Cardiac muscle cell (in vitro differentiated cells and primary cell): ENCODE results near the gene BPIFB6. TPM values are rescaled to one million over a fixed set of nuclear protein-coding genes. Genes with fewer than 3 reads are reported as not detected.

Experiments
- DNase-seq, 2 donors: peaks; one replicate each; pipeline versions ENCODE4 v3.0.0 to v3.0.0-alpha.2; 2010 to 2017; ENCODE audit warnings: low read depth in 1 of 2, low spot score in 1 of 2
- H3K27ac ChIP-seq: fragments of 200-600 bp; sonication (generic); 2 replicates; pipeline ENCODE4 v1.5.1; 2016
- H3K27me3 ChIP-seq: fragments of 200-600 bp; sonication (generic); 2 replicates; pipeline ENCODE4 v1.6.0; 2016; ENCODE audit warnings: control low read depth
- H3K36me3 ChIP-seq: fragments of 200-600 bp; sonication (generic); 2 replicates; pipeline ENCODE4 v1.5.1; 2016; ENCODE audit warnings: control low read depth
- H3K4me1 ChIP-seq: fragments of 200-600 bp; sonication (generic); 2 replicates; pipeline ENCODE4 v1.8.1; 2017; ENCODE audit warnings: low read depth, mild to moderate bottlenecking, mixed run types
- H3K4me3 ChIP-seq: fragments of 200-600 bp; sonication (generic); 2 replicates; pipeline ENCODE4 v1.5.1; 2016; ENCODE audit warnings: mild to moderate bottlenecking
- H3K9me3 ChIP-seq: fragments of 200-600 bp; sonication (generic); 2 replicates; pipeline ENCODE4 v1.5.1; 2017; ENCODE audit warnings: low read depth, mild to moderate bottlenecking, control low read depth
- CTCF ChIP-seq: IDR thresholded peaks from 2 replicates; pipeline ENCODE4 v1.5.1; 2012; ENCODE audit warnings: low read depth, mild to moderate bottlenecking, low read length
- polyA plus RNA-seq: library from polyadenylated mRNA; unstranded; fragments of >200 nt; fragmentation: Nextera tagmentation; extraction: Ambion mirVana; gene quantifications from 2 replicates; pipeline ENCODE4 v1.2.1, GENCODE V29; 2016
- total RNA-seq: library from RNA; depleted of rRNA; stranded (reverse); fragments of >200 nt; gene quantifications from 2 replicates; pipeline ENCODE4 v1.2.3, GENCODE V29; 2016

Gene BPIFB6
- total and polyA plus RNA-seq, 2 experiments from 2014 or later = not detected

DNA sequence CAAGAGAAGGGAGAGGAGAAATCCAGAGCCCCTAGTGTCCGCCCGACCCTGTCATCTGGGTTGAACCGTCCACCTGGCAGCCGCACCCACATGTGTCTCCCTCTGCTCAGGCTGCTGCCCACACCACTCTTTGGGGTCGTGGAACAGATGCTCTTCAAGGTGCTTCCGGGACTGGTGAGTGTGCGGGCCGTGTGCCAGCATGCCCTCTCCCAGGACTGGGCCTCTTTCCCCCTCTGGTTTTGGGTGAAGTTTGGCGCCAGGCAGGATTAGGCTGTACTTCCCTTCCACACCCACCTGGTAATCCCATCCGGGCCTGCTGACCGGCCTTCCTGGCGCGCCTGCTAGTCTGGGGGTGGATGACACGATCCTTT is 30.2 kb downstream of the BPIFB6 start:
- Histone ChIP-seq H3K4me1 (no peaks in the 10 kb centered on the region), H3K4me3 (no peak overlapping the region), H3K27ac (no peak overlapping the region), H3K27me3 (no peaks in the 10 kb centered on the region), H3K9me3 (no peaks in the 10 kb centered on the region), H3K36me3 (no peaks in the 10 kb centered on the region)
- TF ChIP-seq CTCF = no peak
- DNase-seq = no peak

GRCh38 chr20:33062105-33062824 is 30.8 kb downstream of the BPIFB6 start:
- Histone ChIP-seq H3K36me3 (no peaks in the 10 kb centered on the region), H3K27ac (no peak overlapping the region), H3K27me3 (no peaks in the 10 kb centered on the region), H3K9me3 (no peaks in the 10 kb centered on the region), H3K4me1 (no peaks in the 10 kb centered on the region), H3K4me3 (no peak overlapping the region)
- peak in 1 of 2 donors; percentile 59 for DNase-seq
- TF ChIP-seq CTCF = no peak

DNA sequence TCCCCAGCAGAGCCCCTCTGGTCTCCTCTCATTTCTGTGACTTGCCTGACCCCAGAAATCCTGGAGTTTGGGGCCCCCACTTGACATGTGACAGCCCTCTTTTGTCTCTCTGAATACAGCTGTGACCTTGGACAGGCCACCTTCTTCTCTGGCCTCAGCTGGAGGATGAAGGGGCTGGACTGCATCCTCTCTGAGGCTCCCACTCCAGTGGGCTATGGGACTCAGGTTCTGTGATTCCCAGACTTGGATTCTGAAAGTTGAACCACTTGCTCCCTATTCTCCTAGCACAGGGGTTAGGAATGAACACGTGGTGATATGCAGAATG is 31.3 kb downstream of the BPIFB6 start:
- H3K36me3 ChIP-seq = no peaks in the 10 kb centered on the region
- DNase-seq = no peak
- H3K4me1 ChIP-seq = no peaks in the 10 kb centered on the region
- TF ChIP-seq CTCF = no peak
- no peak overlapping the region for H3K4me3 ChIP-seq
- H3K9me3 ChIP-seq = no peaks in the 10 kb centered on the region
- H3K27ac ChIP-seq = no peak overlapping the region
- H3K27me3 ChIP-seq = no peaks in the 10 kb centered on the region

DNA sequence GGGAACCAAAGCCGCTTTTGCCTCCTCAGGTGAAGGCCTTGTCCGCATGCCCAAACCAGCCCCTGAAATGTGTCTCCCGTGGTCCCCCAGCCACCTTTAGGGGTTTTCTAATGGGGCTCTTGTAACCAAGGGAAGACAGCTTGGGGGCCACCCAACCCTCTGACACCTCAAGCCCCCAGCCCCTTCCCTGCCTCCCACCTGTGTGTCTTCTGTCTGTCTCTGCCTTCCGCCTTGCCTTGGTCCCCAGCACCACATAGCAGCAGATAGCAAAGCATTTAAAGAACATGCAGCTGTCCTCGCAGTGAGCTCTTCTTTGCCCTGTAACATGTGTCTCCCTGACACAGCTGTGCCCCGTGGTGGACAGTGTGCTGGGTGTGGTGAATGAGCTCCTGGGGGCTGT is 31.8 kb downstream of the BPIFB6 start:
- DNase-seq = no peak
- Histone ChIP-seq H3K27ac (no peak overlapping the region), H3K4me3 (no peak overlapping the region), H3K27me3 (no peaks in the 10 kb centered on the region), H3K4me1 (no peaks in the 10 kb centered on the region), H3K36me3 (no peaks in the 10 kb centered on the region), H3K9me3 (no peaks in the 10 kb centered on the region)
- no peak for TF ChIP-seq CTCF

- Histone ChIP-seq H3K36me3 (no peaks in the 10 kb centered on the region), H3K4me3 (no peak overlapping the region), H3K27ac (no peak overlapping the region), H3K4me1 (no peaks in the 10 kb centered on the region), H3K27me3 (no peaks in the 10 kb centered on the region), H3K9me3 (no peaks in the 10 kb centered on the region)
- DNase-seq = no peak
- TF ChIP-seq CTCF = no peak
Measured at GRCh38 chr20:33064572-33065287, 33.3 kb downstream of the BPIFB6 start.
